Measurements from ENCODE around the gene PMM2. TPM values are rescaled to one million over a fixed set of nuclear protein-coding genes. Genes with fewer than 3 reads are reported as not detected.
"Not testable (repeated sequence)": the region's sequence is repeated elsewhere in the genome, so short reads cannot be mapped to it uniquely, and the experiment has no call there.

Gene PMM2
- total and polyA plus RNA-seq, 2 experiments from 2014 or later: 28.4 to 31.3 TPM

GRCh38 chr16:8874388-8874787 lies 76.7 kb downstream of the PMM2 start:
- H3K27me3 ChIP-seq: no peaks in the 10 kb centered on the region
- DNase-seq (ENCODE audit: low spot score): peak; percentile 46
- no peak overlapping the region for H3K4me2 ChIP-seq
- peak overlapping the region; percentile 26 for H3K27ac ChIP-seq
- H3K4me3 ChIP-seq: no peak overlapping the region
- no peaks in the 10 kb centered on the region for H3K79me2 ChIP-seq
- 64% methylated on average over 6 of the region's 6 CpGs for WGBS (ENCODE audit: low lambda C conversion rate, missing lambda C conversion rate)
- no peak overlapping the region for H2AFZ ChIP-seq
- H4K20me1 ChIP-seq (ENCODE audit: insufficient read depth, poor library complexity, severe bottlenecking): no peaks in the 10 kb centered on the region
- TF ChIP-seq EZH2 (IDR thresholded peaks at IDR 0.05; ENCODE audit: borderline replicate concordance) (no peak), CTCF (IDR thresholded peaks at IDR 0.05; ENCODE audit: poor library complexity) (no peak), EZH2phosphoT487 (IDR thresholded peaks at IDR 0.05; ENCODE audit: low read depth, severe bottlenecking, unreplicated experiment) (no peak)
- H3K9me2 ChIP-seq (replicated peaks; ENCODE audit: insufficient read depth): no peaks in the 10 kb centered on the region
- no peaks in the 10 kb centered on the region for H3K36me3 ChIP-seq (replicated peaks; ENCODE audit: insufficient read depth, low read depth)
- H3K4me1 ChIP-seq (ENCODE audit: insufficient read depth): peaks cover 15% of the 10 kb centered on the region
- H3K9me3 ChIP-seq (ENCODE audit: low read depth): no peaks in the 10 kb centered on the region

GRCh38 chr16:8875317-8875716 lies 77.7 kb downstream of the PMM2 start:
- H3K9me2 ChIP-seq (replicated peaks; ENCODE audit: insufficient read depth); H3K4me2 ChIP-seq; DNase-seq (ENCODE audit: low spot score); H4K20me1 ChIP-seq (ENCODE audit: insufficient read depth, poor library complexity, severe bottlenecking); H3K27me3 ChIP-seq; H3K4me3 ChIP-seq; H3K36me3 ChIP-seq (replicated peaks; ENCODE audit: insufficient read depth, low read depth); H3K9me3 ChIP-seq (ENCODE audit: low read depth); H3K4me1 ChIP-seq (ENCODE audit: insufficient read depth); H3K27ac ChIP-seq; H3K79me2 ChIP-seq; H2AFZ ChIP-seq: not testable (repeated sequence)
- 85% methylated on average over 7 of the region's 7 CpGs for WGBS (ENCODE audit: low lambda C conversion rate, missing lambda C conversion rate)

DNA sequence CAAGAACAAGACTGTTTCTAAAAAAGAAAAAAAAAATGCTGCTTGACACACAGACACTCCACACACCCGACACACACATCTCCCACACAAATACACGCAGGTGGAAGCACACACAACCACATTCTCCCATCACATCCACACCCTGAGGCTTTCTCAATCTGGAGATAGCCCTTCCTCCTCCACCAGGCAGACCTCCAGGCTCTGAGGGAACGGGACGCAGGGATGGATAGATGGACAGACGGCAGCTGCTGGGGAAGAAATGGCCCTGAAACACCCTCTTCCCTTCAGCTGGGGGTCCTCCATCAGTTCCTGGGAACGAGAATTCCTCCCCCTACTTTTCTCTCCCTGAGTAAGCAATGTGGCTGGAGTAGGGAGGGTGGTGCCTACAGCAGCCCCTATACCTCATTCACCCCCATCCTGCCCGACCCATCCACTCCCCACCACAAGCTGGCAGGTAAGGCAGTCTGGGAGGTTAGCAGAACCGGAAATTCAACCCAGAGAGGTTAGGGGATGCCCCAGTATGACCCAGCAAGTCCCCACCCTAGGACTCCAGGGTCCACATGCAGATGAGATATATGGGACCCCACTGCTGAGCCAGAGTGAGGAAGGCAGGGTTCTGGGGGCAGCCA lies 80.4 kb downstream of the PMM2 start:
- peak overlapping the region; percentile 88 for H3K27ac ChIP-seq
- DNase-seq (ENCODE audit: low spot score): no peak
- no peaks in the 10 kb centered on the region for H3K36me3 ChIP-seq (replicated peaks; ENCODE audit: insufficient read depth, low read depth)
- no peaks in the 10 kb centered on the region for H4K20me1 ChIP-seq (ENCODE audit: insufficient read depth, poor library complexity, severe bottlenecking)
- H3K79me2 ChIP-seq: no peaks in the 10 kb centered on the region
- H3K9me3 ChIP-seq (ENCODE audit: low read depth): no peaks in the 10 kb centered on the region
- WGBS (ENCODE audit: low lambda C conversion rate, missing lambda C conversion rate): 72% methylated on average over 8 of the region's 8 CpGs
- H3K4me3 ChIP-seq: no peak overlapping the region
- H2AFZ ChIP-seq: no peak overlapping the region
- no peaks in the 10 kb centered on the region for H3K27me3 ChIP-seq
- H3K9me2 ChIP-seq (replicated peaks; ENCODE audit: insufficient read depth): no peaks in the 10 kb centered on the region
- H3K4me2 ChIP-seq: no peak overlapping the region
- no peak for TF ChIP-seq CTCF (IDR thresholded peaks at IDR 0.05; ENCODE audit: poor library complexity)
- TF ChIP-seq EZH2 (IDR thresholded peaks at IDR 0.05; ENCODE audit: borderline replicate concordance): no peak
- TF ChIP-seq EZH2phosphoT487 (IDR thresholded peaks at IDR 0.05; ENCODE audit: low read depth, severe bottlenecking, unreplicated experiment): no peak
- no peaks in the 10 kb centered on the region for H3K4me1 ChIP-seq (ENCODE audit: insufficient read depth)

- WGBS (ENCODE audit: low lambda C conversion rate, missing lambda C conversion rate): 53% methylated on average over 6 of the region's 6 CpGs
- Histone ChIP-seq H4K20me1 (ENCODE audit: insufficient read depth, poor library complexity, severe bottlenecking) (no peaks in the 10 kb centered on the region), H3K27ac (peak overlapping the region; percentile 88), H3K9me2 (replicated peaks; ENCODE audit: insufficient read depth) (no peaks in the 10 kb centered on the region), H3K9me3 (ENCODE audit: low read depth) (no peaks in the 10 kb centered on the region), H2AFZ (no peak overlapping the region), H3K4me2 (peak overlapping the region; percentile 40), H3K27me3 (no peaks in the 10 kb centered on the region), H3K4me1 (ENCODE audit: insufficient read depth) (no peaks in the 10 kb centered on the region), H3K36me3 (replicated peaks; ENCODE audit: insufficient read depth, low read depth) (no peaks in the 10 kb centered on the region), H3K4me3 (no peak overlapping the region), H3K79me2 (no peaks in the 10 kb centered on the region)
- peak; percentile 72 for DNase-seq (ENCODE audit: low spot score)
- TF ChIP-seq EZH2 (IDR thresholded peaks at IDR 0.05; ENCODE audit: borderline replicate concordance) (no peak), CTCF (IDR thresholded peaks at IDR 0.05; ENCODE audit: poor library complexity) (no peak), EZH2phosphoT487 (IDR thresholded peaks at IDR 0.05; ENCODE audit: low read depth, severe bottlenecking, unreplicated experiment) (no peak)
Measured at GRCh38 chr16:8878523-8878911, 80.9 kb downstream of the PMM2 start.

All from hepatocyte (in vitro differentiated cells).